ENCODE data around the gene PTPRQ. TPM values are rescaled to one million over a fixed set of nuclear protein-coding genes. Genes with fewer than 3 reads are reported as not detected.

PTPRQ gene
- total RNA-seq, 1 donor from 2014 or later: 0.64 TPM

GRCh38 chr12:80720516-80720915 is 276.5 kb downstream of the PTPRQ start:
- Histone ChIP-seq H3K4me1 (no peaks in the 10 kb centered on the region), H3K4me3 (no peak overlapping the region), H3K27ac (no peak overlapping the region), H3K36me3 (no peaks in the 10 kb centered on the region), H3K27me3 (no peaks in the 10 kb centered on the region), H3K9me3 (no peaks in the 10 kb centered on the region)
- no peak for TF ChIP-seq CTCF (IDR thresholded peaks at IDR 0.05)
- DNase-seq (ENCODE audit: low spot score in 2 of 2): no peak
- intact Hi-C loops (cut with DNase I): no loop called here

GRCh38 chr12:80721326-80721725 is 277.3 kb downstream of the PTPRQ start:
- no peak for TF ChIP-seq CTCF (IDR thresholded peaks at IDR 0.05)
- Histone ChIP-seq H3K4me1 (no peaks in the 10 kb centered on the region), H3K27ac (no peak overlapping the region), H3K9me3 (no peaks in the 10 kb centered on the region), H3K4me3 (no peak overlapping the region), H3K27me3 (no peaks in the 10 kb centered on the region), H3K36me3 (no peaks in the 10 kb centered on the region)
- DNase-seq (ENCODE audit: low spot score in 2 of 2): no peak
- intact Hi-C loops (cut with DNase I): no loop called here

Data from ascending aorta (tissue), 2 donors.